Daoy (cell line): ENCODE results near the gene LIMS1. TPM values are rescaled to one million over a fixed set of nuclear protein-coding genes. Genes with fewer than 3 reads are reported as not detected.

Experiments
- DNase-seq: peaks from one replicate; pipeline ENCODE4 v3.0.0-alpha.2; 2015; ENCODE audit warnings: low read depth
- total RNA-seq: library from RNA; depleted of rRNA; stranded (reverse); fragments of >200 nt; shearing (Covaris generic); gene quantifications from 2 replicates; pipeline ENCODE4 v1.2.3, GENCODE V29; 2014

The LIMS1 gene
- total RNA-seq, 1 experiment from 2014 or later = 99.2 TPM

- DNase-seq = no peak
Observed at GRCh38 chr2:108614043-108614545, 79.8 kb downstream of the LIMS1 start.

GRCh38 chr2:108614659-108615058 is 80.4 kb downstream of the LIMS1 start:
- no peak for DNase-seq

GRCh38 chr2:108615480-108616090 is 81.3 kb downstream of the LIMS1 start:
- no peak for DNase-seq

GRCh38 chr2:108616318-108616717 is 82.0 kb downstream of the LIMS1 start:
- DNase-seq = no peak

GRCh38 chr2:108616751-108617161 is 82.5 kb downstream of the LIMS1 start:
- no peak for DNase-seq

- DNase-seq = no peak
Observed at GRCh38 chr2:108617617-108618016, 83.3 kb downstream of the LIMS1 start.

GRCh38 chr2:108619925-108620620 is 85.8 kb downstream of the LIMS1 start:
- DNase-seq = no peak

GRCh38 chr2:108620656-108621055 is 86.4 kb downstream of the LIMS1 start:
- no peak for DNase-seq

- peak; percentile 79 for DNase-seq
Observed at GRCh38 chr2:108621087-108621559, 86.9 kb downstream of the LIMS1 start.

- DNase-seq = no peak
Observed at GRCh38 chr2:108621687-108622681, 87.7 kb downstream of the LIMS1 start.

- DNase-seq = no peak
Observed at GRCh38 chr2:108623616-108624015, 89.3 kb downstream of the LIMS1 start.

- no peak for DNase-seq
Observed at GRCh38 chr2:108625186-108625827, 91.0 kb downstream of the LIMS1 start.

GRCh38 chr2:108625828-108626195 is 91.5 kb downstream of the LIMS1 start:
- no peak for DNase-seq

- DNase-seq = no peak
Observed at GRCh38 chr2:108626995-108627394, 92.7 kb downstream of the LIMS1 start.

- DNase-seq = no peak
Observed at GRCh38 chr2:108627911-108628567, 93.8 kb downstream of the LIMS1 start.

GRCh38 chr2:108628936-108629335 is 94.7 kb downstream of the LIMS1 start:
- DNase-seq = no peak

- no peak for DNase-seq
Observed at GRCh38 chr2:108629417-108629816, 95.1 kb downstream of the LIMS1 start.

- DNase-seq = no peak
Observed at GRCh38 chr2:108630567-108631405, 96.5 kb downstream of the LIMS1 start.

GRCh38 chr2:108632332-108633160 is 98.3 kb downstream of the LIMS1 start:
- no peak for DNase-seq
